Neural progenitor cell (in vitro differentiated cells): ENCODE data around the gene TAS1R1. TPM values are rescaled to one million over a fixed set of nuclear protein-coding genes. Genes with fewer than 3 reads are reported as not detected.
A peak's percentile ranks its signal among the peaks of the same experiment; 100 is the strongest.

Source experiments
- DNase-seq: peaks from one replicate; pipeline ENCODE4 v3.0.0-alpha.2; 2016; ENCODE audit warnings: low spot score
- H2AFZ ChIP-seq: fragments of 200-600 bp; sonication (generic); replicated peaks from 2 replicates; pipeline ENCODE4 v1.6.1; 2016; ENCODE audit warnings: antibody characterized with exemption
- H3F3A ChIP-seq: fragments of 200-600 bp; sonication (generic); 2 replicates; pipeline ENCODE4 v1.6.1; 2016; ENCODE audit warnings: antibody characterized with exemption, low read depth
- H3K27ac ChIP-seq: fragments of 200-600 bp; sonication (generic); 2 replicates; pipeline ENCODE4 v1.5.1; 2016; ENCODE audit warnings: mild to moderate bottlenecking
- H3K27me3 ChIP-seq: fragments of 200-600 bp; sonication (generic); 2 replicates; pipeline ENCODE4 v1.6.1; 2016; ENCODE audit warnings: mild to moderate bottlenecking, moderate library complexity
- H3K36me3 ChIP-seq: fragments of 200-600 bp; sonication (generic); 2 replicates; pipeline ENCODE4 v1.5.1; 2016
- H3K4me1 ChIP-seq: fragments of 200-600 bp; sonication (generic); 2 replicates; pipeline ENCODE4 v1.6.1; 2016; ENCODE audit warnings: mixed run types
- H3K4me2 ChIP-seq: fragments of 200-600 bp; sonication (generic); 2 replicates; pipeline ENCODE4 v1.6.1; 2016
- H3K4me3 ChIP-seq: fragments of 200-600 bp; sonication (generic); 2 replicates; pipeline ENCODE4 v1.5.1; 2016
- H3K79me2 ChIP-seq: fragments of 200-600 bp; sonication (generic); 2 replicates; pipeline ENCODE4 v1.6.1; 2016; ENCODE audit warnings: low read depth
- H3K9ac ChIP-seq: fragments of 200-600 bp; sonication (generic); 2 replicates; pipeline ENCODE4 v1.6.1; 2016
- H3K9me3 ChIP-seq: fragments of 200-600 bp; sonication (generic); 2 replicates; pipeline ENCODE4 v1.5.1; 2016; ENCODE audit warnings: low read depth
- H4K20me1 ChIP-seq: fragments of 200-600 bp; sonication (generic); 2 replicates; pipeline ENCODE4 v1.6.1; 2016; ENCODE audit warnings: low read depth
- H3K27ac Mint-ChIP-seq: 3 replicates; pipeline ENCODE4 v1.8.0; 2021; ENCODE audit warnings: mixed read lengths
- H3K27me3 Mint-ChIP-seq: 2 replicates; pipeline ENCODE4 v1.8.0; 2022; ENCODE audit warnings: low read depth, mild to moderate bottlenecking, inconsistent platforms, moderate library complexity, mixed read lengths; ENCODE audit not compliant: insufficient read depth
- H3K36me3 Mint-ChIP-seq: 3 replicates; pipeline ENCODE4 v1.8.0; 2021; ENCODE audit warnings: mixed read lengths
- H3K4me1 Mint-ChIP-seq: 3 replicates; pipeline ENCODE4 v1.8.0; 2021; ENCODE audit warnings: mixed read lengths
- H3K4me3 Mint-ChIP-seq: 3 replicates; pipeline ENCODE4 v1.8.0; 2021; ENCODE audit warnings: mild to moderate bottlenecking, moderate library complexity, mixed read lengths
- H3K9me3 Mint-ChIP-seq: 3 replicates; pipeline ENCODE4 v1.8.0; 2020; ENCODE audit warnings: mixed read lengths
- EZH2 ChIP-seq: fragments of 200-600 bp; sonication (generic); IDR thresholded peaks from 2 replicates; pipeline ENCODE4 v1.6.1; 2017; ENCODE audit warnings: antibody characterized with exemption, mild to moderate bottlenecking, moderate library complexity
- EZH2phosphoT487 ChIP-seq: fragments of 200-600 bp; sonication (generic); IDR thresholded peaks from 2 replicates; pipeline ENCODE4 v1.6.1; 2017; ENCODE audit warnings: antibody characterized with exemption
- total RNA-seq: library from RNA; depleted of rRNA; stranded (reverse); fragments of >200 nt; gene quantifications from 2 replicates; pipeline ENCODE4 v1.2.3, GENCODE V29; 2015; ENCODE audit warnings: low replicate concordance
- TF ChIP-seq, protein P1 (sequence below): fragments of 200-600 bp; sonication (generic); IDR thresholded peaks from 2 replicates; pipeline ENCODE4 v1.5.1; 2017; ENCODE audit warnings: antibody characterized with exemption, mild to moderate bottlenecking

The TAS1R1 gene
- total RNA-seq, 1 donor from 2014 or later, result not detected

DNA sequence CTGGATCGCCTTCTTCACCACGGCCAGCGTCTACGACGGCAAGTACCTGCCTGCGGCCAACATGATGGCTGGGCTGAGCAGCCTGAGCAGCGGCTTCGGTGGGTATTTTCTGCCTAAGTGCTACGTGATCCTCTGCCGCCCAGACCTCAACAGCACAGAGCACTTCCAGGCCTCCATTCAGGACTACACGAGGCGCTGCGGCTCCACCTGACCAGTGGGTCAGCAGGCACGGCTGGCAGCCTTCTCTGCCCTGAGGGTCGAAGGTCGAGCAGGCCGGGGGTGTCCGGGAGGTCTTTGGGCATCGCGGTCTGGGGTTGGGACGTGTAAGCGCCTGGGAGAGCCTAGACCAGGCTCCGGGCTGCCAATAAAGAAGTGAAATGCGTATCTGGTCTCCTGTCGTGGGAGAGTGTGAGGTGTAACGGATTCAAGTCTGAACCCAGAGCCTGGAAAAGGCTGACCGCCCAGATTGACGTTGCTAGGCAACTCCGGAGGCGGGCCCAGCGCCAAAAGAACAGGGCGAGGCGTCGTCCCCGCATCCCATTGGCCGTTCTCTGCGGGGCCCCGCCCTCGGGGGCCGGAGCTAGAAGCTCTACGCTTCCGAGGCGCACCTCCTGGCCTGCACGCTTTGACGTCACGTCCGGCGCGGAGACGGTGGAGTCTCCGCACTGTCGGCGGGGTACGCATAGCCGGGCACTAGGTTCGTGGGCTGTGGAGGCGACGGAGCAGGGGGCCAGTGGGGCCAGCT, 24.4 kb downstream of the TAS1R1 start, which contains the start of gene ZBTB48:
Gene ZBTB48, plus strand, starts transcription at position 621 of the 745 bp plus-strand sequence. CDS start 616 bp downstream, outside the sequence.
- H3K27ac ChIP-seq, result no peak within 1 kb of the TSS
- Mint-ChIP-seq H3K27ac (peak within 1 kb of the TSS; percentile 87), H3K4me3 (peak within 1 kb of the TSS; percentile 95), H3K4me1 (peaks cover 29% of the 10 kb centered on the region), H3K9me3 (no peaks in the 10 kb centered on the region), H3K36me3 (no peaks in the 10 kb centered on the region), H3K27me3 (peaks cover 7% of the 10 kb centered on the region)
- peak; percentile 99 for DNase-seq
- no peaks in the 10 kb centered on the region for H3K36me3 ChIP-seq
- H3K9me3 ChIP-seq, result no peaks in the 10 kb centered on the region
- H3K79me2 ChIP-seq, result peaks cover 26% of the 10 kb centered on the region
- peak within 1 kb of the TSS; percentile 51 for H3K9ac ChIP-seq
- peaks cover 12% of the 10 kb centered on the region for H3F3A ChIP-seq
- peaks cover 15% of the 10 kb centered on the region for H4K20me1 ChIP-seq
- no peak for TF ChIP-seq EZH2phosphoT487
- no peak for TF ChIP-seq EZH2
- TF ChIP-seq, protein P1, sequence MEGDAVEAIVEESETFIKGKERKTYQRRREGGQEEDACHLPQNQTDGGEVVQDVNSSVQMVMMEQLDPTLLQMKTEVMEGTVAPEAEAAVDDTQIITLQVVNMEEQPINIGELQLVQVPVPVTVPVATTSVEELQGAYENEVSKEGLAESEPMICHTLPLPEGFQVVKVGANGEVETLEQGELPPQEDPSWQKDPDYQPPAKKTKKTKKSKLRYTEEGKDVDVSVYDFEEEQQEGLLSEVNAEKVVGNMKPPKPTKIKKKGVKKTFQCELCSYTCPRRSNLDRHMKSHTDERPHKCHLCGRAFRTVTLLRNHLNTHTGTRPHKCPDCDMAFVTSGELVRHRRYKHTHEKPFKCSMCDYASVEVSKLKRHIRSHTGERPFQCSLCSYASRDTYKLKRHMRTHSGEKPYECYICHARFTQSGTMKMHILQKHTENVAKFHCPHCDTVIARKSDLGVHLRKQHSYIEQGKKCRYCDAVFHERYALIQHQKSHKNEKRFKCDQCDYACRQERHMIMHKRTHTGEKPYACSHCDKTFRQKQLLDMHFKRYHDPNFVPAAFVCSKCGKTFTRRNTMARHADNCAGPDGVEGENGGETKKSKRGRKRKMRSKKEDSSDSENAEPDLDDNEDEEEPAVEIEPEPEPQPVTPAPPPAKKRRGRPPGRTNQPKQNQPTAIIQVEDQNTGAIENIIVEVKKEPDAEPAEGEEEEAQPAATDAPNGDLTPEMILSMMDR, result no peak
- H3K4me1 ChIP-seq, result peaks cover 13% of the 10 kb centered on the region
- peak within 1 kb of the TSS; percentile 82 for H3K4me3 ChIP-seq
- H3K27me3 ChIP-seq, result no peaks in the 10 kb centered on the region
- H2AFZ ChIP-seq, result no peak within 1 kb of the TSS
- H3K4me2 ChIP-seq, result peak within 1 kb of the TSS; percentile 81

DNA sequence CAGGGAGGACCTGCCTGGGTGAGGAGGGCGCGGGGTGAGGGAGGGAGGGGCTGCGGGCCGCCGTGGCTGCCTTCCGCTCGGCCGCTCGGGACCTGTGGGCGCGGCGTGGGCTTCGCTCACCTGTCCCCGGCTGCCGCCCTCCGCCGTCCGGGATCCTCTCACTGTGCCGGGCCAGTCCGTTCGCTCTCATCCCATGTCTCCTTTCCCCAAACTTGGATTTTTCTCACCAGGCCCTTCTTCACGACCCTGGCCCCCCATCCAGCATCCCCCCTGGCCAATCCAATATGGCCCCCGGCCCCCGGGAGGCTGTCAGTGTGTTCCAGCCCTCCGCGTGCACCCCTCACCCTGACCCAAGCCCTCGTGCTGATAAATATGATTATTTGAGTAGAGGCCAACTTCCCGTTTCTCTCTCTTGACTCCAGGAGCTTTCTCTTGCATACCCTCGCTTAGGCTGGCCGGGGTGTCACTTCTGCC, 25.0 kb downstream of the TAS1R1 start:
- peaks cover 16% of the 10 kb centered on the region for H4K20me1 ChIP-seq
- H3K9me3 ChIP-seq, result no peaks in the 10 kb centered on the region
- H3K36me3 ChIP-seq, result no peaks in the 10 kb centered on the region
- H3K27ac ChIP-seq, result no peak overlapping the region
- peak overlapping the region; percentile 82 for H3K4me3 ChIP-seq
- peaks cover 26% of the 10 kb centered on the region for H3K79me2 ChIP-seq
- H3K4me3 Mint-ChIP-seq, result peak overlapping the region; percentile 95
- DNase-seq, result no peak
- H3K4me2 ChIP-seq, result peak overlapping the region; percentile 80
- H3K4me1 ChIP-seq, result peaks cover 13% of the 10 kb centered on the region
- peaks cover 7% of the 10 kb centered on the region for H3K27me3 Mint-ChIP-seq
- peak overlapping the region; percentile 50 for H3K27ac Mint-ChIP-seq
- H2AFZ ChIP-seq, result no peak overlapping the region
- H3F3A ChIP-seq, result peaks cover 13% of the 10 kb centered on the region
- H3K36me3 Mint-ChIP-seq, result no peaks in the 10 kb centered on the region
- H3K9me3 Mint-ChIP-seq, result no peaks in the 10 kb centered on the region
- peaks cover 29% of the 10 kb centered on the region for H3K4me1 Mint-ChIP-seq
- peak overlapping the region; percentile 51 for H3K9ac ChIP-seq
- TF ChIP-seq EZH2phosphoT487 (no peak), EZH2 (no peak)
- TF ChIP-seq, protein P1, result no peak
- no peaks in the 10 kb centered on the region for H3K27me3 ChIP-seq

DNA sequence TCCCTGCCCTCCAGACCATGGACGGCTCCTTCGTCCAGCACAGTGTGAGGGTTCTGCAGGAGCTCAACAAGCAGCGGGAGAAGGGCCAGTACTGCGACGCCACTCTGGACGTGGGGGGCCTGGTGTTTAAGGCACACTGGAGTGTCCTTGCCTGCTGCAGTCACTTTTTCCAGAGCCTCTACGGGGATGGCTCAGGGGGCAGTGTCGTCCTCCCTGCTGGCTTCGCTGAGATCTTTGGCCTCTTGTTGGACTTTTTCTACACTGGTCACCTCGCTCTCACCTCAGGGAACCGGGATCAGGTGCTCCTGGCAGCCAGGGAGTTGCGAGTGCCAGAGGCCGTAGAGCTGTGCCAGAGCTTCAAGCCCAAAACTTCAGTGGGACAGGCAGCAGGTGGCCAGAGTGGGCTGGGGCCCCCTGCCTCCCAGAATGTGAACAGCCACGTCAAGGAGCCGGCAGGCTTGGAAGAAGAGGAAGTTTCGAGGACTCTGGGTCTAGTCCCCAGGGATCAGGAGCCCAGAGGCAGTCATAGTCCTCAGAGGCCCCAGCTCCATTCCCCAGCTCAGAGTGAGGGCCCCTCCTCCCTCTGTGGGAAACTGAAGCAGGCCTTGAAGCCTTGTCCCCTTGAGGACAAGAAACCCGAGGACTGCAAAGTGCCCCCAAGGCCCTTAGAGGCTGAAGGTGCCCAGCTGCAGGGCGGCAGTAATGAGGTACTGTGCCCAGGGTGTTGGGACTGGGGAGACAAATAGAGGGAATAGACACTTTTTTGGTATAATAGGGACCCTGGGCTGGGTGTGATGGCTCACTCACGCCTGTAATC, 25.7 kb downstream of the TAS1R1 start:
- no peaks in the 10 kb centered on the region for H3K27me3 ChIP-seq
- H3K4me1 ChIP-seq, result peaks cover 13% of the 10 kb centered on the region
- Mint-ChIP-seq H3K27ac (peak overlapping the region; percentile 50), H3K4me3 (peak overlapping the region; percentile 95), H3K27me3 (peaks cover 7% of the 10 kb centered on the region), H3K36me3 (no peaks in the 10 kb centered on the region), H3K9me3 (no peaks in the 10 kb centered on the region), H3K4me1 (peaks cover 29% of the 10 kb centered on the region)
- H3F3A ChIP-seq, result peaks cover 13% of the 10 kb centered on the region
- peaks cover 26% of the 10 kb centered on the region for H3K79me2 ChIP-seq
- H3K4me2 ChIP-seq, result peak overlapping the region; percentile 80
- H3K4me3 ChIP-seq, result peak overlapping the region; percentile 82
- H3K36me3 ChIP-seq, result no peaks in the 10 kb centered on the region
- H3K27ac ChIP-seq, result no peak overlapping the region
- H4K20me1 ChIP-seq, result peaks cover 16% of the 10 kb centered on the region
- no peaks in the 10 kb centered on the region for H3K9me3 ChIP-seq
- no peak for TF ChIP-seq EZH2
- H2AFZ ChIP-seq, result no peak overlapping the region
- peak overlapping the region; percentile 51 for H3K9ac ChIP-seq
- DNase-seq, result peak; percentile 18
